HEK293 (cell line): ENCODE results near the gene COL15A1.

Source experiments
- CTCF ChIA-PET: fragments of 350-600 bp; formaldehyde crosslinking; extraction: SDS; loops from one replicate; lab custom pipeline; 2021; ENCODE audit warnings: antibody characterized with exemption; lab: Yijun Ruan, JAX
- POLR2A ChIA-PET: fragments of 300-600 bp; formaldehyde crosslinking; extraction: SDS; loops from one replicate; lab custom pipeline; 2020; ENCODE audit warnings: antibody characterized with exemption, inconsistent platforms; lab: Yijun Ruan, JAX
- H3K27ac ChIP-seq: fragments of 200-500 bp; sonication (Bioruptor generic); 2 replicates; pipeline ENCODE4 v1.5.1; 2014; ENCODE audit warnings: low read depth, low read length, control low read depth, inconsistent platforms; ENCODE audit errors: extremely low read depth
- H3K36me3 ChIP-seq, 2 experiments: fragments of 200-500 bp in 1 of 2; sonication (Bioruptor generic) in 1 of 2; 1 replicate in 1 of 2; 2 replicates in 1 of 2; pipeline ENCODE4 v1.5.1; 2014 to 2017; ENCODE audit warnings: inconsistent platforms in 2 of 2, low read length in 2 of 2; ENCODE audit not compliant: control insufficient read depth in 2 of 2, insufficient read depth in 1 of 2
- H3K4me1 ChIP-seq: fragments of 200-500 bp; sonication (Bioruptor generic); 2 replicates; pipeline ENCODE4 v1.5.1; 2014; ENCODE audit warnings: mild to moderate bottlenecking, low read length, inconsistent platforms; ENCODE audit not compliant: control insufficient read depth, insufficient read depth
- H3K4me3 ChIP-seq: 2 replicates; pipeline ENCODE4 v1.5.1; 2011; ENCODE audit warnings: low read depth, mild to moderate bottlenecking, control low read depth, low read length, moderate library complexity
- H3K9me3 ChIP-seq: fragments of 200-500 bp; sonication (Bioruptor generic); 2 replicates; pipeline ENCODE4 v1.5.1; 2014; ENCODE audit warnings: low read depth, low read length, inconsistent platforms; ENCODE audit not compliant: control insufficient read depth, insufficient read depth
- BCL11B ChIP-seq: fragments of 450-650 bp; formaldehyde crosslinking; IDR thresholded peaks from 2 replicates; pipeline ENCODE4 v1.5.1; 2016; ENCODE audit warnings: low read depth, missing biosample characterization, missing genetic modification characterization
- KLF10 ChIP-seq: fragments of 450-650 bp; IDR thresholded peaks from 2 replicates; pipeline ENCODE4 v1.5.1; 2018; ENCODE audit warnings: missing biosample characterization, mild to moderate bottlenecking, missing genetic modification characterization
- REPIN1 ChIP-seq: fragments of 450-650 bp; formaldehyde crosslinking; IDR thresholded peaks from 2 replicates; pipeline ENCODE4 v1.5.1; 2017; ENCODE audit warnings: missing biosample characterization, missing genetic modification characterization, low read depth
- ZBTB10 ChIP-seq: fragments of 450-650 bp; formaldehyde crosslinking; IDR thresholded peaks from 2 replicates; pipeline ENCODE4 v1.5.1; 2016; ENCODE audit warnings: missing biosample characterization, missing genetic modification characterization
- ZBTB8A ChIP-seq: fragments of 450-650 bp; formaldehyde crosslinking; IDR thresholded peaks from 2 replicates; pipeline ENCODE4 v1.5.1; 2016; ENCODE audit warnings: missing biosample characterization, missing genetic modification characterization
- ZNF132 ChIP-seq: fragments of 450-650 bp; formaldehyde crosslinking; IDR thresholded peaks from 2 replicates; pipeline ENCODE4 v1.5.1; 2017; ENCODE audit warnings: missing biosample characterization, missing genetic modification characterization, borderline replicate concordance
- ZNF133 ChIP-seq: fragments of 450-650 bp; formaldehyde crosslinking; IDR thresholded peaks from 2 replicates; pipeline ENCODE4 v1.5.1; 2016; ENCODE audit warnings: missing biosample characterization, missing genetic modification characterization
- ZNF146 ChIP-seq: fragments of 450-650 bp; formaldehyde crosslinking; IDR thresholded peaks from 2 replicates; pipeline ENCODE4 v1.5.1; 2016; ENCODE audit warnings: missing biosample characterization, missing genetic modification characterization
- ZNF174 ChIP-seq: fragments of 450-650 bp; formaldehyde crosslinking; IDR thresholded peaks from 2 replicates; pipeline ENCODE4 v1.5.0; 2017; ENCODE audit warnings: missing biosample characterization, mild to moderate bottlenecking, missing genetic modification characterization
- ZNF248 ChIP-seq: fragments of 450-650 bp; formaldehyde crosslinking; IDR thresholded peaks from 2 replicates; pipeline ENCODE4 v1.5.1; 2017; ENCODE audit warnings: missing biosample characterization, missing genetic modification characterization
- ZNF274 ChIP-seq, 2 experiments: fragments of 200-500 bp in 1 of 2; fragments of 450-650 bp in 1 of 2; sonication (Bioruptor generic) in 1 of 2; formaldehyde crosslinking in 1 of 2; IDR thresholded peaks; 2 replicates each; pipeline versions ENCODE4 v1.5.1 to v1.6.1; 2014 to 2016; ENCODE audit warnings: borderline replicate concordance in 1 of 2, inconsistent platforms in 1 of 2, low read length in 1 of 2, missing biosample characterization in 1 of 2, missing genetic modification characterization in 1 of 2
- ZNF335 ChIP-seq: fragments of 450-650 bp; formaldehyde crosslinking; conservative IDR thresholded peaks from 2 replicates; pipeline ENCODE4 v1.5.1; 2016; ENCODE audit warnings: missing biosample characterization, missing genetic modification characterization
- ZNF366 ChIP-seq: fragments of 450-650 bp; formaldehyde crosslinking; conservative IDR thresholded peaks from 2 replicates; pipeline ENCODE4 v1.5.1; 2016; ENCODE audit warnings: missing biosample characterization, missing genetic modification characterization
- ZNF560 ChIP-seq: fragments of 450-650 bp; formaldehyde crosslinking; IDR thresholded peaks from 2 replicates; pipeline ENCODE4 v1.5.1; 2017; ENCODE audit warnings: missing biosample characterization, missing genetic modification characterization, borderline replicate concordance
- ZNF561 ChIP-seq: fragments of 450-650 bp; IDR thresholded peaks from 2 replicates; pipeline ENCODE4 v1.5.1; 2018; ENCODE audit warnings: missing biosample characterization, missing genetic modification characterization, borderline replicate concordance
- ZNF626 ChIP-seq: fragments of 450-650 bp; sonication (Bioruptor Pico); formaldehyde crosslinking; IDR thresholded peaks from 2 replicates; pipeline ENCODE4 v1.5.1; 2018; ENCODE audit warnings: missing biosample characterization, missing genetic modification characterization, inconsistent platforms
- ZNF645 ChIP-seq: fragments of 450-650 bp; formaldehyde crosslinking; IDR thresholded peaks from 2 replicates; pipeline ENCODE4; 2016; ENCODE audit warnings: missing biosample characterization, missing genetic modification characterization
- ZNF658 ChIP-seq: fragments of 450-650 bp; formaldehyde crosslinking; IDR thresholded peaks from 2 replicates; pipeline ENCODE4; 2016; ENCODE audit warnings: missing biosample characterization, missing genetic modification characterization
- ZNF768 ChIP-seq: fragments of 450-650 bp; formaldehyde crosslinking; IDR thresholded peaks from 2 replicates; pipeline ENCODE4 v1.5.1; 2018; ENCODE audit warnings: missing biosample characterization, mild to moderate bottlenecking, missing genetic modification characterization
- ZNF830 ChIP-seq: fragments of 450-650 bp; IDR thresholded peaks from 2 replicates; pipeline ENCODE4 v1.5.0; 2018; ENCODE audit warnings: missing biosample characterization, missing genetic modification characterization, low read depth, mild to moderate bottlenecking, moderate library complexity
- TF ChIP-seq, protein P1 (sequence below): fragments of 450-650 bp; formaldehyde crosslinking; IDR thresholded peaks from 2 replicates; pipeline ENCODE4 v1.5.1; 2017; ENCODE audit warnings: missing biosample characterization, missing genetic modification characterization

Gene COL15A1

GRCh38 chr9:98950262-98950661, 6.6 kb downstream of the COL15A1 start:
- no peaks in the 10 kb centered on the region for H3K36me3 ChIP-seq
- no peaks in the 10 kb centered on the region for H3K9me3 ChIP-seq
- TF ChIP-seq BCL11B (no peak), ZNF561 (tag by site-specific recombination) (no peak), KLF10 (tag by site-specific recombination) (no peak), ZNF146 (tag by site-specific recombination) (no peak), ZNF366 (tag by site-specific recombination) (peak; percentile 57)
- ChIA-PET POLR2A (no interaction called here), CTCF (no interaction called here)
- no peaks in the 10 kb centered on the region for H3K4me1 ChIP-seq
- no peak overlapping the region for H3K27ac ChIP-seq
- no peak overlapping the region for H3K4me3 ChIP-seq

GRCh38 chr9:98951967-98952366, 8.3 kb downstream of the COL15A1 start:
- Histone ChIP-seq H3K9me3 (no peaks in the 10 kb centered on the region), H3K4me3 (no peak overlapping the region), H3K4me1 (no peaks in the 10 kb centered on the region), H3K27ac (no peak overlapping the region), H3K36me3 (no peaks in the 10 kb centered on the region)
- TF ChIP-seq ZNF658 (tag by site-specific recombination) (no peak), ZNF560 (no peak), ZNF830 (tag by site-specific recombination) (no peak)
- CTCF ChIA-PET = interaction anchor here (0.7 to 0.9 kb wide), 2 partner anchors 23 to 75 kb away, joined by 3 read pairs; no protein-coding TSS in a partner anchor
- POLR2A ChIA-PET = no interaction called here

DNA sequence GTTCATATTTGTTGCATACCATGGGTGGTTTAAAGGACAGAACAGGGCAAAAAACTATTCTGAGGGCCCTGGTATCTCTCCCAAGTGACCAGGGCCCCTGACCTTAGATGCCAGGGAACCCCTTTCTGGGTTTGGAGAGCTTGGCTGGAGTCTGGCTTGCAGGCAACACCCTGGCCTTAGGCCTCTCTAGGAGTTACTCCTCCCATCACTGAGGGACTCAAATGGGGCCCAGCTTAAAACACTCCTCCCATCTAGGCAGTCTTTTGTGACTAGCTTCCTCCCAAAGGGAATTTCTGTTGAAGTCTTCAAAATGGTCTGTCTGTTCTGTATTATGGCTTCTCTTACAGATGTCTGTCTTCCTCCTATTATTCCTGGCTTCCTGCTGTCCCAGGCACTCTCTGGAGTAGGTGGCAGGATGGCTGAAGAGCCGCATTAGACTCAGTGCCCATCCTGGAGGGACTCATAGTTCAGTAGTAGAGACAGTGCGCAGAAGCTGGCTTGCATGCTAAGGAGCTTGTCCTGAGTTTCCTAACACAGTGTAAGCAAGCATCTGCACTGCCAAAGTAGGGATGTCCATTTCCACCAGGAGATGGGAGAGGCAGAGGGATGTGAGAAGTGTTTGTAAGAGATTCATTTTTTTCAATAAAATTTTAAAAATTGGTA, 10.0 kb downstream of the COL15A1 start:
- no peak overlapping the region for H3K4me3 ChIP-seq
- no peaks in the 10 kb centered on the region for H3K9me3 ChIP-seq
- TF ChIP-seq ZNF133 (tag by site-specific recombination) (no peak), ZNF132 (no peak), ZNF768 (no peak), ZNF248 (no peak), ZNF626 (tag by site-specific recombination) (no peak), ZNF830 (tag by site-specific recombination) (no peak), ZNF645 (tag by site-specific recombination) (no peak), ZNF274 (IDR thresholded peaks at IDR 0.05; ENCODE audit: low read length) (no peak), ZNF274 (tag by site-specific recombination; IDR thresholded peaks at IDR 0.05; ENCODE audit: borderline replicate concordance) (no peak), REPIN1 (tag by site-specific recombination) (no peak), ZNF335 (tag by site-specific recombination) (no peak), ZBTB8A (no peak), ZBTB10 (no peak), ZNF560 (no peak), ZNF174 (tag by site-specific recombination) (no peak)
- TF ChIP-seq, protein P1, sequence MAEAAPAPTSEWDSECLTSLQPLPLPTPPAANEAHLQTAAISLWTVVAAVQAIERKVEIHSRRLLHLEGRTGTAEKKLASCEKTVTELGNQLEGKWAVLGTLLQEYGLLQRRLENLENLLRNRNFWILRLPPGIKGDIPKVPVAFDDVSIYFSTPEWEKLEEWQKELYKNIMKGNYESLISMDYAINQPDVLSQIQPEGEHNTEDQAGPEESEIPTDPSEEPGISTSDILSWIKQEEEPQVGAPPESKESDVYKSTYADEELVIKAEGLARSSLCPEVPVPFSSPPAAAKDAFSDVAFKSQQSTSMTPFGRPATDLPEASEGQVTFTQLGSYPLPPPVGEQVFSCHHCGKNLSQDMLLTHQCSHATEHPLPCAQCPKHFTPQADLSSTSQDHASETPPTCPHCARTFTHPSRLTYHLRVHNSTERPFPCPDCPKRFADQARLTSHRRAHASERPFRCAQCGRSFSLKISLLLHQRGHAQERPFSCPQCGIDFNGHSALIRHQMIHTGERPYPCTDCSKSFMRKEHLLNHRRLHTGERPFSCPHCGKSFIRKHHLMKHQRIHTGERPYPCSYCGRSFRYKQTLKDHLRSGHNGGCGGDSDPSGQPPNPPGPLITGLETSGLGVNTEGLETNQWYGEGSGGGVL (tag by site-specific recombination) = no peak
- POLR2A ChIA-PET = no interaction called here
- no peaks in the 10 kb centered on the region for H3K4me1 ChIP-seq
- H3K27ac ChIP-seq = no peak overlapping the region
- CTCF ChIA-PET = interaction anchor here (0.7 kb wide), 1 partner anchor 22 kb away, joined by 5 read pairs; no protein-coding TSS in a partner anchor
- H3K36me3 ChIP-seq = no peaks in the 10 kb centered on the region
